ENCODE measurements around the gene TRRAP.

DNA sequence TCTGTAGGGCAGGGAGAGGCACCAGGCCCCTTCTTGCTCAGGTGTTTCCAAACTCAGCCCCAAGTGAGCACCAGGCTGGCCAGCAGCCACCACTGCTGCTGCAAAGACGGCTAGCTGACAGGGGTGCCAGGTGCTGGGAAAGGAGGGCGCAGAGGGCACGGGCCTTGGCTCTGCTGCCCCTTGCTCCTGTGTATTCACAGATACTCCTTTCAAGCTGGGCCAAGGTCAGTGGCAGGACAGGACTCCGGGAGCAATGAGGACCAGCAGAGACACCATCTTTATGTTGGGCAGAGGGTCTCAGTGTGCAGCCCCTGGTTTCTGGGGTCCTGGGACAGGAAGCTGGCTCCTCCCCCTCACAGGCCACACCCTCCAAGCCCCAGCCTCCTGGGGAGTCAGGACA lies 155.4 kb downstream of the TRRAP start:
- TF ChIP-seq, protein P1, sequence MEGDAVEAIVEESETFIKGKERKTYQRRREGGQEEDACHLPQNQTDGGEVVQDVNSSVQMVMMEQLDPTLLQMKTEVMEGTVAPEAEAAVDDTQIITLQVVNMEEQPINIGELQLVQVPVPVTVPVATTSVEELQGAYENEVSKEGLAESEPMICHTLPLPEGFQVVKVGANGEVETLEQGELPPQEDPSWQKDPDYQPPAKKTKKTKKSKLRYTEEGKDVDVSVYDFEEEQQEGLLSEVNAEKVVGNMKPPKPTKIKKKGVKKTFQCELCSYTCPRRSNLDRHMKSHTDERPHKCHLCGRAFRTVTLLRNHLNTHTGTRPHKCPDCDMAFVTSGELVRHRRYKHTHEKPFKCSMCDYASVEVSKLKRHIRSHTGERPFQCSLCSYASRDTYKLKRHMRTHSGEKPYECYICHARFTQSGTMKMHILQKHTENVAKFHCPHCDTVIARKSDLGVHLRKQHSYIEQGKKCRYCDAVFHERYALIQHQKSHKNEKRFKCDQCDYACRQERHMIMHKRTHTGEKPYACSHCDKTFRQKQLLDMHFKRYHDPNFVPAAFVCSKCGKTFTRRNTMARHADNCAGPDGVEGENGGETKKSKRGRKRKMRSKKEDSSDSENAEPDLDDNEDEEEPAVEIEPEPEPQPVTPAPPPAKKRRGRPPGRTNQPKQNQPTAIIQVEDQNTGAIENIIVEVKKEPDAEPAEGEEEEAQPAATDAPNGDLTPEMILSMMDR (tag by site-specific recombination; IDR thresholded peaks at IDR 0.05): no peak
- TF ChIP-seq, protein P2, sequence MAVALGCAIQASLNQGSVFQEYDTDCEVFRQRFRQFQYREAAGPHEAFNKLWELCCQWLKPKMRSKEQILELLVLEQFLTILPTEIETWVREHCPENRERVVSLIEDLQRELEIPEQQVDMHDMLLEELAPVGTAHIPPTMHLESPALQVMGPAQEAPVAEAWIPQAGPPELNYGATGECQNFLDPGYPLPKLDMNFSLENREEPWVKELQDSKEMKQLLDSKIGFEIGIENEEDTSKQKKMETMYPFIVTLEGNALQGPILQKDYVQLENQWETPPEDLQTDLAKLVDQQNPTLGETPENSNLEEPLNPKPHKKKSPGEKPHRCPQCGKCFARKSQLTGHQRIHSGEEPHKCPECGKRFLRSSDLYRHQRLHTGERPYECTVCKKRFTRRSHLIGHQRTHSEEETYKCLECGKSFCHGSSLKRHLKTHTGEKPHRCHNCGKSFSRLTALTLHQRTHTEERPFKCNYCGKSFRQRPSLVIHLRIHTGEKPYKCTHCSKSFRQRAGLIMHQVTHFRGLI (tag by site-specific recombination; IDR thresholded peaks at IDR 0.05): no peak
- TF ChIP-seq TCF7L2 (IDR thresholded peaks at IDR 0.05; ENCODE audit: borderline replicate concordance, low read depth, low read length): no peak
- no peak for TF ChIP-seq ZNF274 (IDR thresholded peaks at IDR 0.05; ENCODE audit: low read length)
- TF ChIP-seq ZNF274 (tag by site-specific recombination; IDR thresholded peaks at IDR 0.05; ENCODE audit: borderline replicate concordance): no peak
- TF ChIP-seq ZNF830 (tag by site-specific recombination; IDR thresholded peaks at IDR 0.05; ENCODE audit: low read depth): no peak
- no peak for TF ChIP-seq RBAK (tag by site-specific recombination; IDR thresholded peaks at IDR 0.05)

Data from HEK293 (cell line).